Neutrophil (primary cell): ENCODE results near the gene IL6R.

Source experiments
- H3K27ac ChIP-seq: fragments of 200-600 bp; sonication (generic); 2 replicates; pipeline ENCODE4 v1.5.1; 2016; ENCODE audit warnings: mild to moderate bottlenecking, moderate library complexity
- H3K27me3 ChIP-seq: fragments of 200-600 bp; sonication (generic); 2 replicates; pipeline ENCODE4 v1.6.0; 2016; ENCODE audit warnings: mild to moderate bottlenecking
- H3K36me3 ChIP-seq: fragments of 200-600 bp; sonication (generic); 2 replicates; pipeline ENCODE4 v1.5.1; 2017
- H3K4me1 ChIP-seq, 2 experiments: fragments of 200-600 bp in 1 of 2; sonication (generic) in 1 of 2; 1 replicate in 1 of 2; 2 replicates in 1 of 2; pipeline versions ENCODE4 v1.5.1 to v1.6.1; 2013 to 2016; ENCODE audit warnings: low read depth in 1 of 2, low read length in 1 of 2, mild to moderate bottlenecking in 1 of 2, moderate library complexity in 1 of 2; ENCODE audit not compliant: control insufficient read depth in 1 of 2, insufficient read depth in 1 of 2
- H3K4me3 ChIP-seq, 2 experiments: fragments of 200-600 bp in 1 of 2; sonication (generic) in 1 of 2; 1 replicate in 1 of 2; 2 replicates in 1 of 2; pipeline ENCODE4 v1.5.1; 2013 to 2016; ENCODE audit warnings: low read depth in 1 of 2, low read length in 1 of 2, mild to moderate bottlenecking in 1 of 2, moderate library complexity in 1 of 2
- H3K9me3 ChIP-seq: fragments of 200-600 bp; sonication (generic); 2 replicates; pipeline ENCODE4 v1.5.1; 2016
- TF ChIP-seq, protein P1 (sequence below): fragments of 200-600 bp; sonication (generic); IDR thresholded peaks from 2 replicates; pipeline ENCODE4 v1.5.1; 2016; ENCODE audit warnings: antibody characterized with exemption

IL6R gene

DNA sequence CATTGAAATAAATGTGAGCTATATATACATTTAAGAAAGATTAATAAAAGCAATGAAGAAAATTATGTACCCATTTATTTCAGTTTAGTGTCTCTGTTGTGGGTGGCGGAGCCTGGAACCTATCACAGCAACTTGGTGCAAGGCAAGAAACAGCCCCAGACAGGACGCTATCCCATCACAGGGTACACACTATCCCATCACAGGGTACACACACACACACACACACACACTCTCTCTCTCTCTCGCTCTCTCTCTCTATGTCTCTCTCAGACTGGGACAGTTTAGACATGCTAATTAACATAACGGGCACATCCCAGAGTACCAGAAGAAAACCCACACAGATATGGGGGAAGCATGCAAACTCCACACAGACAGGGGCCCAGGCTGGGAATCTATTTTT is 6.5 kb upstream of the IL6R start:
- Histone ChIP-seq H3K27ac (peak overlapping the region; percentile 21), H3K4me3 (no peak overlapping the region), H3K4me1 (peaks cover 49 to 53% of the 10 kb centered on the region in 2 experiments), H3K27me3 (no peaks in the 10 kb centered on the region), H3K36me3 (no peaks in the 10 kb centered on the region), H3K9me3 (no peaks in the 10 kb centered on the region)
- TF ChIP-seq, protein P1, sequence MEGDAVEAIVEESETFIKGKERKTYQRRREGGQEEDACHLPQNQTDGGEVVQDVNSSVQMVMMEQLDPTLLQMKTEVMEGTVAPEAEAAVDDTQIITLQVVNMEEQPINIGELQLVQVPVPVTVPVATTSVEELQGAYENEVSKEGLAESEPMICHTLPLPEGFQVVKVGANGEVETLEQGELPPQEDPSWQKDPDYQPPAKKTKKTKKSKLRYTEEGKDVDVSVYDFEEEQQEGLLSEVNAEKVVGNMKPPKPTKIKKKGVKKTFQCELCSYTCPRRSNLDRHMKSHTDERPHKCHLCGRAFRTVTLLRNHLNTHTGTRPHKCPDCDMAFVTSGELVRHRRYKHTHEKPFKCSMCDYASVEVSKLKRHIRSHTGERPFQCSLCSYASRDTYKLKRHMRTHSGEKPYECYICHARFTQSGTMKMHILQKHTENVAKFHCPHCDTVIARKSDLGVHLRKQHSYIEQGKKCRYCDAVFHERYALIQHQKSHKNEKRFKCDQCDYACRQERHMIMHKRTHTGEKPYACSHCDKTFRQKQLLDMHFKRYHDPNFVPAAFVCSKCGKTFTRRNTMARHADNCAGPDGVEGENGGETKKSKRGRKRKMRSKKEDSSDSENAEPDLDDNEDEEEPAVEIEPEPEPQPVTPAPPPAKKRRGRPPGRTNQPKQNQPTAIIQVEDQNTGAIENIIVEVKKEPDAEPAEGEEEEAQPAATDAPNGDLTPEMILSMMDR = no peak

DNA sequence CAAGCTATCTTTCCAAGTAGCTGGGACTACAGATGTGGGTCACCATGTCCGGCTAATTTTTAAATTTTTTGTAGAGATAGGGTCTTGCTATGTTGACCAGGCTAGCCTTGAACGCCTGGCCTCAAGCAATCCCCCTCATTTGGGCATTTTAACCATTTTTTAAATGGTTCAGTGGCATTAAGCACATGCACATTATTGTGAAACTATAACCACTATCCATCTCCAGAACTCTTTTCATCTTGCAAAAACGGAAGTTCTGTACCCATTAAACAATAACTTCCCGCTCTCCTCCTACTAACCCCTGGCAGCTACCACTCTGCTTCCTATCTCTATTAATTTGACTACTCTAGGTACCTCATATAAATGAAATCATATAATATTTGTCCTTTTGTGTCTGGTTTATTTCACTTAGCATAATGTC is 4.8 kb upstream of the IL6R start:
- Histone ChIP-seq H3K36me3 (no peaks in the 10 kb centered on the region), H3K4me1 (peaks cover 63 to 70% of the 10 kb centered on the region in 2 experiments), H3K27me3 (no peaks in the 10 kb centered on the region), H3K4me3 (peak overlapping the region in 1 of 2 experiments; percentile 2), H3K27ac (peak overlapping the region; percentile 99), H3K9me3 (no peaks in the 10 kb centered on the region)
- TF ChIP-seq, protein P1 = no peak

DNA sequence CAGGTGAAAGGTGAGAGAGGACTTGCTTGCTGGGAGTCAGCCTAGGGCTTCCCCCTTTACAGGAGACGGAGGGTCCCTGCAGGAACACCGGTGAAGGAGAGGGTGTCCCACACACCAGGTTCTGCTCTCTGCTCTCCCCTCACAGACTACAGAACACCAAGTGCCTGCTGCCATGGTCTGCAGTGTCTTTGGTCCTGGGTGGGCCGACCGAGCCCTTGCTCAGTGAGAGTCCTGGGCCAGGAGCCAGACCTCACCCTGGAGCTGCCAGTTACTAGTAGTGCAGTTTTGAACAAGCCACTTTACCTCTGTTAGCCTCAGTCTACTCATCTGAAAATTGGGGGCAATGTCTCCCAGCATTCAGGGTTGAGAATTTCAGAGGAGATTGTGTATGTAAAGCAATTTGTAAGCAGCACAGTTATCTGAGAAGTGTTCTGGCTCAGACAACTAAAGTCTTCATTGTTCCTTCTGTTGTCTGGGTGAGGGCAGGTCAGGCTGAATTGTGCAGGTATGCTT is 2.7 kb upstream of the IL6R start:
- H3K36me3 ChIP-seq = no peaks in the 10 kb centered on the region
- H3K27me3 ChIP-seq = no peaks in the 10 kb centered on the region
- TF ChIP-seq, protein P1 = no peak
- no peaks in the 10 kb centered on the region for H3K9me3 ChIP-seq
- peaks cover 70 to 75% of the 10 kb centered on the region in 2 experiments for H3K4me1 ChIP-seq
- H3K27ac ChIP-seq = peak overlapping the region; percentile 99
- H3K4me3 ChIP-seq = no peak overlapping the region

DNA sequence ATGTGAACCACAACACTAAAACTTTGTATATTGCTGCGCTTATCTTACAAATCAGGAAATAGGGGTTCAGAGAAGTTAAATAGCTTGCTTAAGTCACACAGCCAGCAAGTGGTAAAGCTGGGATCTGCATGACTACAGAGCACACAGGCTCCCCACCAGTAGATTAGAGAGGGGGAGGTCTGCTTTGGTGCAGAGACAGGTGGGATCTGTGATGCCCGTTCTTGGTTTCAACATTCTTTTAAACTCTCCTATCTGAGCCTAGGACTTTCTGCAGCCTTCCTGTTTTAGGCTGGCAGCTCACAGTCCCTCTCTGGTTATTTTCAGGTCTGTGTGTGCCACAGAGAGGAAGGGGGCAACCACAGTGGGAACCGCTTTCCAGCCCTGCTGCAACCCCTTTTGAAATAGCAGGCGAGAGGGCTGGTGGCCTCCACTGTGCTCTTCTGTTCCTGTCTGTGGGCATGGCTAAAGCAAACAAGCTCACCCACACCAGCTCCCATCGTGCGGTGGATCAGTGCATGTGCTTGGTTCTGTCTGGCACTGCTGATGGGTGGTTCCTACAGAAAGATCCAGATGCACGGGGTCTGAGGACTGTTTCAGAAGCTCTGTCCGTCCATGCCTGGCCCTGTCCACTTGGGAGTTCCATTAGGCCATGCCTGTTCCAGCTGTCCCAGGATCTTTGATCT is 1.7 kb upstream of the IL6R start:
- peaks cover 69 to 77% of the 10 kb centered on the region in 2 experiments for H3K4me1 ChIP-seq
- H3K36me3 ChIP-seq = no peaks in the 10 kb centered on the region
- TF ChIP-seq, protein P1 = no peak
- no peaks in the 10 kb centered on the region for H3K9me3 ChIP-seq
- no peaks in the 10 kb centered on the region for H3K27me3 ChIP-seq
- peak overlapping the region; percentile 99 for H3K27ac ChIP-seq
- H3K4me3 ChIP-seq = peak overlapping the region; percentile 86 to 96

DNA sequence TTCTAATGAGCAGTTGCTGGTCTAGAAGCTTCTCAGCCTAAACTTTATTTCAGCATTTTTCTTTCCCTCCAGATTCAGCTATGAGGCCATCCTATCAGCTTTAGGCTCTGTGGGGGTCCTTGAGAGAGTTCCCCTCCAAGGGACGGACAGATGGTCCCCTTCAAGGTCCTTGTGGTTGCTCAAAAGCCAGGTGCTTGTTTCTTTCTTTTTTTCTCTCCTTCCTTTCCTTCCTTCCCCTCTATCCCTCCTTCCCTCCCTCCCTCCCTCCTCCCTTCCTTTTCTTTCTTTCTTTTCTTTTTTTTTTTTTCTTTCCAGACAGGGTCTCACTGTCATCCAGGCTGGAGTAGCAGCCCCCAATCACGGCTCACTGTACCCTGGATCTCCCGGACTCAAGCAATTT is 1.2 kb upstream of the IL6R start:
- H3K27ac ChIP-seq = peak overlapping the region; percentile 99
- H3K4me3 ChIP-seq = peak overlapping the region; percentile 86 to 96
- no peaks in the 10 kb centered on the region for H3K36me3 ChIP-seq
- H3K27me3 ChIP-seq = no peaks in the 10 kb centered on the region
- peaks cover 73 to 83% of the 10 kb centered on the region in 2 experiments for H3K4me1 ChIP-seq
- TF ChIP-seq, protein P1 = no peak
- no peaks in the 10 kb centered on the region for H3K9me3 ChIP-seq
